Breast epithelium (tissue), 4 donors: ENCODE measurements around the gene TPRA1. TPM values are rescaled to one million over a fixed set of nuclear protein-coding genes. Genes with fewer than 3 reads are reported as not detected.

Experiments used
- DNase-seq, 2 donors: peaks; one replicate each; pipeline ENCODE4 v3.0.0-alpha.2; 2019; ENCODE audit warnings: low spot score in 2 of 2
- H3K27ac ChIP-seq, 2 donors: fragments of 200-600 bp; sonication (generic) in 1 of 2; one replicate each; pipeline ENCODE4 v1.5.1; 2016 to 2019; ENCODE audit warnings: mild to moderate bottlenecking in 1 of 2
- H3K27me3 ChIP-seq, 2 donors: fragments of 200-600 bp; sonication (generic) in 1 of 2; one replicate each; pipeline versions ENCODE4 v1.5.1 to v1.6.0; 2017 to 2019; ENCODE audit warnings: control low read depth in 1 of 2, mild to moderate bottlenecking in 1 of 2
- H3K36me3 ChIP-seq: fragments of 200-600 bp; one replicate; pipeline ENCODE4 v1.5.1; 2019
- H3K4me1 ChIP-seq, 2 donors: fragments of 200-600 bp; sonication (generic); one replicate each; pipeline ENCODE4 v1.5.1; 2016 to 2019; ENCODE audit warnings: control low read depth in 1 of 2
- H3K4me3 ChIP-seq, 3 donors: fragments of 200-600 bp; sonication (generic); 1 replicate in 2 of 3; 2 replicates in 1 of 3; pipeline ENCODE4 v1.5.1; 2016 to 2019; ENCODE audit warnings: mild to moderate bottlenecking in 3 of 3, moderate library complexity in 2 of 3
- H3K9me3 ChIP-seq, 2 donors: fragments of 200-600 bp; sonication (generic) in 1 of 2; one replicate each; pipeline ENCODE4 v1.5.1; 2016 to 2019; ENCODE audit warnings: control low read depth in 1 of 2
- CTCF ChIP-seq, 3 donors: fragments of 450-650 bp; IDR thresholded peaks; one replicate each; pipeline ENCODE4 v1.5.1; 2016 to 2017; ENCODE audit warnings: antibody characterized with exemption in 3 of 3, mild to moderate bottlenecking in 3 of 3, moderate library complexity in 3 of 3
- POLR2A ChIP-seq: fragments of 450-650 bp; IDR thresholded peaks from one replicate; pipeline ENCODE4 v1.6.1; 2016; ENCODE audit warnings: antibody characterized with exemption, mild to moderate bottlenecking, moderate library complexity
- POLR2AphosphoS5 ChIP-seq, 3 donors: sonication (generic); formaldehyde crosslinking; IDR thresholded peaks; one replicate each; pipeline ENCODE4 v1.6.1; 2017; ENCODE audit warnings: antibody characterized with exemption in 3 of 3
- intact Hi-C: fragments of 100-400 bp; cut with DNase I; formaldehyde crosslinking; loops from one replicate; pipeline ENCODE4 v1.15.1; 2023; ENCODE audit warnings: low total_unique reads
- total RNA-seq, 3 donors: library from RNA; depleted of rRNA; stranded (reverse); fragments of >200 nt; gene quantifications; one replicate each; pipeline ENCODE4 v1.1.0, GENCODE V29; 2016

The TPRA1 gene
- total RNA-seq, 3 donors from 2014 or later = 32.1 to 49.0 (median 39.8) TPM

GRCh38 chr3:127560051-127560787, 30.3 kb downstream of the TPRA1 start:
- DNase-seq = no peak
- no peaks in the 10 kb centered on the region for H3K9me3 ChIP-seq
- no peaks in the 10 kb centered on the region for H3K36me3 ChIP-seq
- no peak for TF ChIP-seq CTCF (IDR thresholded peaks at IDR 0.05)
- TF ChIP-seq POLR2A = no peak
- TF ChIP-seq POLR2AphosphoS5 (IDR thresholded peaks at IDR 0.05) = no peak
- H3K27ac ChIP-seq = no peak overlapping the region
- no peaks in the 10 kb centered on the region for H3K4me1 ChIP-seq
- intact Hi-C loops = no loop called here
- no peak overlapping the region for H3K4me3 ChIP-seq
- no peaks in the 10 kb centered on the region for H3K27me3 ChIP-seq

- Histone ChIP-seq H3K9me3 (no peaks in the 10 kb centered on the region), H3K4me3 (no peak overlapping the region), H3K27ac (no peak overlapping the region), H3K36me3 (no peaks in the 10 kb centered on the region), H3K27me3 (no peaks in the 10 kb centered on the region), H3K4me1 (no peaks in the 10 kb centered on the region)
- intact Hi-C loops = no loop called here
- no peak for DNase-seq
- TF ChIP-seq POLR2A (no peak), POLR2AphosphoS5 (IDR thresholded peaks at IDR 0.05) (no peak), CTCF (IDR thresholded peaks at IDR 0.05) (no peak)
Observed at GRCh38 chr3:127556565-127556964, 34.0 kb downstream of the TPRA1 start.

- Histone ChIP-seq H3K4me3 (no peak overlapping the region), H3K27me3 (no peaks in the 10 kb centered on the region), H3K36me3 (no peaks in the 10 kb centered on the region), H3K9me3 (no peaks in the 10 kb centered on the region), H3K4me1 (no peaks in the 10 kb centered on the region), H3K27ac (no peak overlapping the region)
- DNase-seq = no peak
- TF ChIP-seq POLR2AphosphoS5 (IDR thresholded peaks at IDR 0.05) = no peak
- intact Hi-C loops = no loop called here
Observed at GRCh38 chr3:127555108-127555507, 35.4 kb downstream of the TPRA1 start.

- DNase-seq = no peak
- Histone ChIP-seq H3K4me1 (no peaks in the 10 kb centered on the region), H3K36me3 (no peaks in the 10 kb centered on the region), H3K9me3 (no peaks in the 10 kb centered on the region), H3K27me3 (no peaks in the 10 kb centered on the region), H3K27ac (no peak overlapping the region), H3K4me3 (no peak overlapping the region)
- TF ChIP-seq POLR2A (no peak), CTCF (IDR thresholded peaks at IDR 0.05) (no peak), POLR2AphosphoS5 (IDR thresholded peaks at IDR 0.05) (no peak)
- intact Hi-C loops = no loop called here
Observed at GRCh38 chr3:127552038-127552437, 38.5 kb downstream of the TPRA1 start.

DNA sequence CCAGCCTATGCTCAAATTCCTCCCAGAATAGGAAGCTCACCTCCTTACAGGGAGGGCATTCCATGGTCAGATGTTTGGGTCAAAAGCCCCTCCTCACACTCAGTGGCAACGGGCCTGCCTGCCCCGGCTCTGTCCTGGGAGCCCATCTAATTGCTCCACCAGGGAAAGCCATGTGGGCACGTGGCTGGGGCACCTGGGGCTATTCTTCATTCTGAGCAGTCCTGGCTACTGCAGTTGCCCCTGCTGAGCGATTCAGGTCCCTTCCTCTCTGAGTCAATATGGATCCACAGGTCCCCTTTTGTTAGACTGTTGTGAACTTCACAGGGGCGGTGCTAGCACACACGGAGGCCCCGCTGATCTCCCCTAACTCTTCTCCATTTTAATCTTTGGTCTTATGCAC, 39.4 kb downstream of the TPRA1 start:
- DNase-seq = no peak
- Histone ChIP-seq H3K4me3 (no peak overlapping the region), H3K36me3 (no peaks in the 10 kb centered on the region), H3K4me1 (no peaks in the 10 kb centered on the region), H3K9me3 (no peaks in the 10 kb centered on the region), H3K27ac (no peak overlapping the region), H3K27me3 (no peaks in the 10 kb centered on the region)
- intact Hi-C loops = no loop called here
- no peak for TF ChIP-seq POLR2A
- no peak for TF ChIP-seq POLR2AphosphoS5 (IDR thresholded peaks at IDR 0.05)
- no peak for TF ChIP-seq CTCF (IDR thresholded peaks at IDR 0.05)
